ENCODE results near the gene PTPRN2.

PTPRN2 gene

GRCh38 chr7:158142657-158143056 is 445.0 kb downstream of the PTPRN2 start:
- DNase-seq: no peak

GRCh38 chr7:158141806-158142518 is 445.7 kb downstream of the PTPRN2 start:
- no peak for DNase-seq

- DNase-seq: no peak
Measured at GRCh38 chr7:158141221-158141582, 446.4 kb downstream of the PTPRN2 start.

GRCh38 chr7:158140538-158141220 is 446.9 kb downstream of the PTPRN2 start:
- no peak for DNase-seq

- no peak for DNase-seq
Measured at GRCh38 chr7:158139499-158139898, 448.1 kb downstream of the PTPRN2 start.

GRCh38 chr7:158138329-158138597 is 449.4 kb downstream of the PTPRN2 start:
- no peak for DNase-seq

GRCh38 chr7:158137516-158138328 is 449.9 kb downstream of the PTPRN2 start:
- DNase-seq: no peak

GRCh38 chr7:158135931-158136330 is 451.7 kb downstream of the PTPRN2 start:
- DNase-seq: no peak

GRCh38 chr7:158134824-158135223 is 452.8 kb downstream of the PTPRN2 start:
- DNase-seq: no peak

- no peak for DNase-seq
Measured at GRCh38 chr7:158133515-158134271, 453.9 kb downstream of the PTPRN2 start.

GRCh38 chr7:158133057-158133456 is 454.6 kb downstream of the PTPRN2 start:
- no peak for DNase-seq

- DNase-seq: no peak
Measured at GRCh38 chr7:158130023-158130409, 457.6 kb downstream of the PTPRN2 start.

- DNase-seq: no peak
Measured at GRCh38 chr7:158129037-158130022, 458.3 kb downstream of the PTPRN2 start.

GRCh38 chr7:158128572-158128971 is 459.1 kb downstream of the PTPRN2 start:
- no peak for DNase-seq

- no peak for DNase-seq
Measured at GRCh38 chr7:158127241-158127640, 460.4 kb downstream of the PTPRN2 start.

- DNase-seq: no peak
Measured at GRCh38 chr7:158126661-158127060, 461.0 kb downstream of the PTPRN2 start.

GRCh38 chr7:158125721-158126120 is 461.9 kb downstream of the PTPRN2 start:
- no peak for DNase-seq

- no peak for DNase-seq
Measured at GRCh38 chr7:158125091-158125490, 462.5 kb downstream of the PTPRN2 start.

- no peak for DNase-seq
Measured at GRCh38 chr7:158124671-158125079, 462.9 kb downstream of the PTPRN2 start.

GRCh38 chr7:158123753-158124152 is 463.9 kb downstream of the PTPRN2 start:
- no peak for DNase-seq

GRCh38 chr7:158123214-158123613 is 464.4 kb downstream of the PTPRN2 start:
- DNase-seq: no peak

GRCh38 chr7:158121441-158122045 is 466.1 kb downstream of the PTPRN2 start:
- DNase-seq: no peak
